CMK (cell line): ENCODE results near the gene OR6T1.

Experiments used
- DNase-seq: peaks from one replicate; pipeline ENCODE4 v3.0.0-alpha.2; 2010; ENCODE audit warnings: low read depth

OR6T1 gene

GRCh38 chr11:123943738-123944137 is at the start of gene OR6T1:
Gene OR6T1, minus strand, starts transcription at chr11:123943838. Its CDS starts 0 bp downstream, at chr11:123943838.
- DNase-seq, result no peak

- no peak for DNase-seq
Observed at GRCh38 chr11:123979311-123979710, 35.7 kb upstream of the OR6T1 start.

GRCh38 chr11:123977731-123978347 is 34.2 kb upstream of the OR6T1 start, which contains the start of gene OR10S1:
Gene OR10S1, minus strand, starts transcription at chr11:123977781. Its CDS starts 117 bp downstream, at chr11:123977664.
- DNase-seq, result no peak

GRCh38 chr11:123976770-123977560 is 33.3 kb upstream of the OR6T1 start:
- DNase-seq, result no peak

- DNase-seq, result no peak
Observed at GRCh38 chr11:123973816-123974215, 30.2 kb upstream of the OR6T1 start.

GRCh38 chr11:123956752-123957151 is 13.1 kb upstream of the OR6T1 start:
- DNase-seq, result no peak

GRCh38 chr11:123945132-123945531 is 1.5 kb upstream of the OR6T1 start:
- no peak for DNase-seq

- no peak for DNase-seq
Observed at GRCh38 chr11:123942413-123942812, 1.2 kb downstream of the OR6T1 start.

GRCh38 chr11:123939317-123939716 is 4.3 kb downstream of the OR6T1 start, which contains the start of gene OR4D5:
Gene OR4D5, plus strand, starts transcription at chr11:123939617. Its CDS starts 0 bp downstream, at chr11:123939617.
- DNase-seq, result no peak

GRCh38 chr11:123924027-123924426 is 19.6 kb downstream of the OR6T1 start:
- DNase-seq, result no peak

GRCh38 chr11:123920943-123921342 is 22.7 kb downstream of the OR6T1 start:
- no peak for DNase-seq

- no peak for DNase-seq
Observed at GRCh38 chr11:123905826-123906225, 37.8 kb downstream of the OR6T1 start.

- DNase-seq, result no peak
Observed at GRCh38 chr11:123904932-123905331, 38.7 kb downstream of the OR6T1 start.

- DNase-seq, result no peak
Observed at GRCh38 chr11:123903932-123904331, 39.7 kb downstream of the OR6T1 start.

GRCh38 chr11:123901867-123902266 is 41.8 kb downstream of the OR6T1 start, which contains the start of gene OR8D4:
Gene OR8D4, plus strand, starts transcription at chr11:123902167. Its CDS starts 4,265 bp downstream, at chr11:123906432.
- DNase-seq, result no peak

- DNase-seq, result no peak
Observed at GRCh38 chr11:123899792-123900191, 43.8 kb downstream of the OR6T1 start.
